Left lung (tissue), 10 donors: ENCODE measurements around the gene CLIC5. TPM values are rescaled to one million over a fixed set of nuclear protein-coding genes. Genes with fewer than 3 reads are reported as not detected.

Source experiments
- ATAC-seq: fragments of 200-7000 bp; cut with Tn5 transposase; one replicate; pipeline ENCODE4 v1.9.1; 2020; ENCODE audit warnings: moderate library complexity
- DNase-seq, 4 donors: peaks; one replicate each; pipeline ENCODE4 v3.0.0-alpha.2; 2013 to 2020
- H3K27ac ChIP-seq, 2 donors: fragments of 200-600 bp; sonication (generic) in 1 of 2; one replicate each; pipeline versions ENCODE4 v1.5.0 to v1.8.0; 2020 to 2021
- H3K27me3 ChIP-seq, 2 donors: fragments of 200-600 bp; sonication (generic) in 1 of 2; one replicate each; pipeline versions ENCODE4 v1.5.0 to v1.8.0; 2020 to 2021
- H3K36me3 ChIP-seq, 2 donors: fragments of 200-600 bp; sonication (generic) in 1 of 2; one replicate each; pipeline versions ENCODE4 v1.5.0 to v1.8.0; 2020 to 2021
- H3K4me1 ChIP-seq, 2 donors: fragments of 200-600 bp; one replicate each; pipeline ENCODE4 v1.8.0; 2021
- H3K4me3 ChIP-seq, 2 donors: fragments of 200-600 bp; sonication (generic) in 1 of 2; one replicate each; pipeline versions ENCODE4 v1.5.0 to v1.8.0; 2020 to 2021; ENCODE audit warnings: mild to moderate bottlenecking in 1 of 2
- H3K9me3 ChIP-seq, 2 donors: fragments of 200-600 bp; sonication (generic) in 1 of 2; one replicate each; pipeline versions ENCODE4 v1.5.0 to v1.8.0; 2020 to 2021
- CTCF ChIP-seq, 2 donors: fragments of 200-600 bp; sonication (generic) in 1 of 2; IDR thresholded peaks; one replicate each; pipeline versions ENCODE4 v1.5.0 to v1.8.0; 2021; ENCODE audit warnings: antibody characterized with exemption in 2 of 2
- intact Hi-C, 2 donors: fragments of 100-400 bp; cut with DNase I; formaldehyde crosslinking; loops; one replicate each; pipeline versions ENCODE4 v1.11.2 to v1.14.2; 2022
- polyA plus RNA-seq, 6 donors: library from polyadenylated mRNA; unstranded; fragments of 120-200 nt; gene quantifications; one replicate each; pipeline ENCODE4 v1.2.1, GENCODE V29; 2013; ENCODE audit not compliant: insufficient read length in 6 of 6
- total RNA-seq, 2 donors: library from RNA; stranded (reverse); fragmentation: NEBNext Ultra II Directional; extraction: Animal tissue kit (Norgen Biotek cat#: 25700); gene quantifications; one replicate each; pipeline ENCODE4 v1.2.1, GENCODE V29; 2021
- donor health status: DM: no; HTN: yes; CAD: no.
- donor health status: DM: no; HTN: no; CAD: no.

Gene CLIC5
- total and polyA plus RNA-seq, 8 donors = 8.8 to 179 (median 10.2) TPM

GRCh38 chr6:45921691-45922281 is 93.9 kb downstream of the CLIC5 start:
- no peak overlapping the region for H3K27ac ChIP-seq
- ATAC-seq = no peak
- TF ChIP-seq CTCF (IDR thresholded peaks at IDR 0.05) = no peak
- no peaks in the 10 kb centered on the region for H3K4me1 ChIP-seq
- no peak for DNase-seq
- H3K27me3 ChIP-seq = no peaks in the 10 kb centered on the region
- H3K36me3 ChIP-seq = no peaks in the 10 kb centered on the region
- intact Hi-C loops = loop anchor here in 1 of 2 donors (10.0 kb wide), 1 partner anchor 1287 kb away; no protein-coding TSS in a partner anchor
- H3K4me3 ChIP-seq = no peak overlapping the region
- no peaks in the 10 kb centered on the region for H3K9me3 ChIP-seq

GRCh38 chr6:45920819-45921511 is 94.7 kb downstream of the CLIC5 start:
- no peak for TF ChIP-seq CTCF (IDR thresholded peaks at IDR 0.05)
- no peak for DNase-seq
- H3K4me1 ChIP-seq = no peaks in the 10 kb centered on the region
- no peaks in the 10 kb centered on the region for H3K27me3 ChIP-seq
- H3K27ac ChIP-seq = no peak overlapping the region
- H3K9me3 ChIP-seq = no peaks in the 10 kb centered on the region
- H3K36me3 ChIP-seq = no peaks in the 10 kb centered on the region
- no peak for ATAC-seq
- intact Hi-C loops = loop anchor here in 1 of 2 donors (10.0 kb wide), 1 partner anchor 1286 kb away; no protein-coding TSS in a partner anchor
- no peak overlapping the region for H3K4me3 ChIP-seq

GRCh38 chr6:45917439-45917838 is 98.2 kb downstream of the CLIC5 start:
- Histone ChIP-seq H3K27me3 (no peaks in the 10 kb centered on the region), H3K9me3 (no peaks in the 10 kb centered on the region), H3K36me3 (peaks cover 0 to 5% of the 10 kb centered on the region in 2 donors), H3K27ac (no peak overlapping the region), H3K4me3 (no peak overlapping the region), H3K4me1 (no peaks in the 10 kb centered on the region)
- intact Hi-C loops = no loop called here
- no peak for TF ChIP-seq CTCF (IDR thresholded peaks at IDR 0.05)
- ATAC-seq (no peak), DNase-seq (no peak)

GRCh38 chr6:45916692-45917091 is 99.0 kb downstream of the CLIC5 start:
- no peak for DNase-seq
- no peak overlapping the region for H3K27ac ChIP-seq
- no peaks in the 10 kb centered on the region for H3K27me3 ChIP-seq

More at GRCh38 chr6:45916692-45917091, 99.0 kb downstream of the CLIC5 start:
- intact Hi-C loops = no loop called here
- H3K9me3 ChIP-seq = no peaks in the 10 kb centered on the region
- H3K36me3 ChIP-seq = peaks cover 0 to 5% of the 10 kb centered on the region in 2 donors
- no peak for TF ChIP-seq CTCF (IDR thresholded peaks at IDR 0.05)
- no peaks in the 10 kb centered on the region for H3K4me1 ChIP-seq
- peak; percentile 14 for ATAC-seq
- no peak overlapping the region for H3K4me3 ChIP-seq
